Mesenchymal stem cell (in vitro differentiated cells and primary cell): ENCODE data around the gene ZNF692.

ENCODE experiments used
- DNase-seq: peaks from one replicate; pipeline ENCODE4 v3.0.0-alpha.2; 2013
- H2AFZ ChIP-seq: one replicate; pipeline ENCODE4 v1.6.1; 2013; ENCODE audit warnings: low read depth, mild to moderate bottlenecking, control low read depth, inconsistent platforms, low read length, moderate library complexity
- H2AK5ac ChIP-seq: 2 replicates; pipeline ENCODE4 v1.6.1; 2013; ENCODE audit warnings: low read length, moderate library complexity, mild to moderate bottlenecking, inconsistent platforms; ENCODE audit not compliant: severe bottlenecking
- H2BK120ac ChIP-seq: one replicate; pipeline ENCODE4 v1.6.1; 2013; ENCODE audit warnings: low read depth, mild to moderate bottlenecking, inconsistent platforms, low read length, moderate library complexity
- H2BK12ac ChIP-seq, 2 experiments: one replicate each; pipeline ENCODE4 v1.6.1; 2013; ENCODE audit warnings: inconsistent platforms in 2 of 2, low read length in 2 of 2, mild to moderate bottlenecking in 2 of 2, moderate library complexity in 2 of 2, control low read depth in 1 of 2
- H2BK15ac ChIP-seq: one replicate; pipeline ENCODE4 v1.6.1; 2013; ENCODE audit warnings: mild to moderate bottlenecking, low read depth, inconsistent platforms; ENCODE audit not compliant: poor library complexity, severe bottlenecking
- H2BK5ac ChIP-seq: 2 replicates; pipeline ENCODE4 v1.6.1; 2013; ENCODE audit warnings: low read depth, mild to moderate bottlenecking, low read length, control low read depth, inconsistent platforms; ENCODE audit not compliant: poor library complexity, severe bottlenecking
- H3K14ac ChIP-seq, 2 experiments: one replicate each; pipeline ENCODE4 v1.6.1; 2013; ENCODE audit warnings: inconsistent platforms in 2 of 2, low read length in 2 of 2, control low read depth in 1 of 2, mild to moderate bottlenecking in 1 of 2, moderate library complexity in 1 of 2
- H3K18ac ChIP-seq, 2 experiments: one replicate each; pipeline ENCODE4 v1.6.1; 2013; ENCODE audit warnings: inconsistent platforms in 2 of 2, low read length in 2 of 2, control low read depth in 1 of 2, low read depth in 1 of 2, mild to moderate bottlenecking in 1 of 2
- H3K23ac ChIP-seq, 2 experiments: one replicate each; pipeline ENCODE4 v1.6.1; 2013; ENCODE audit warnings: inconsistent platforms in 2 of 2, low read length in 2 of 2, mild to moderate bottlenecking in 2 of 2, moderate library complexity in 2 of 2, control low read depth in 1 of 2
- H3K27ac ChIP-seq: 2 replicates; pipeline ENCODE4 v1.5.1; 2013; ENCODE audit warnings: mild to moderate bottlenecking, moderate library complexity, low read length, control low read depth, inconsistent platforms; ENCODE audit not compliant: poor library complexity, severe bottlenecking
- H3K27me3 ChIP-seq, 2 experiments: 2 replicates each; pipeline versions ENCODE4 v1.6.1 to v1.7.0; 2013; ENCODE audit warnings: low read length in 2 of 2, mild to moderate bottlenecking in 2 of 2, moderate library complexity in 2 of 2, control low read depth in 1 of 2, inconsistent platforms in 1 of 2; ENCODE audit not compliant: control insufficient read depth in 1 of 2, insufficient read depth in 1 of 2
- H3K36me3 ChIP-seq, 2 experiments: 2 replicates each; pipeline versions ENCODE4 v1.6.1 to v1.7.0; 2013; ENCODE audit warnings: low read length in 2 of 2, control low read depth in 1 of 2, inconsistent platforms in 1 of 2, low read depth in 1 of 2, mild to moderate bottlenecking in 1 of 2; ENCODE audit not compliant: insufficient read depth in 2 of 2, control insufficient read depth in 1 of 2
- H3K4ac ChIP-seq, 2 experiments: one replicate each; pipeline ENCODE4 v1.6.1; 2013; ENCODE audit warnings: inconsistent platforms in 2 of 2, low read length in 2 of 2, mild to moderate bottlenecking in 2 of 2, moderate library complexity in 2 of 2, control low read depth in 1 of 2, low read depth in 1 of 2
- H3K4me1 ChIP-seq: 2 replicates; pipeline ENCODE4 v1.6.1; 2013; ENCODE audit warnings: low read depth, low read length, control low read depth; ENCODE audit not compliant: control insufficient read depth, insufficient read depth
- H3K4me2 ChIP-seq: 2 replicates; pipeline ENCODE4 v1.6.1; 2013; ENCODE audit warnings: low read length, mild to moderate bottlenecking, inconsistent platforms; ENCODE audit not compliant: poor library complexity, severe bottlenecking
- H3K4me3 ChIP-seq, 2 experiments: 2 replicates each; pipeline versions ENCODE4 v1.5.1 to v1.7.0; 2013; ENCODE audit warnings: low read length in 2 of 2, mild to moderate bottlenecking in 2 of 2, control low read depth in 1 of 2, low read depth in 1 of 2; ENCODE audit not compliant: insufficient read depth in 1 of 2
- H3K79me1 ChIP-seq: replicated peaks from 2 replicates; pipeline ENCODE4 v1.6.1; 2013; ENCODE audit warnings: mild to moderate bottlenecking, control low read depth, low read length, inconsistent platforms; ENCODE audit not compliant: poor library complexity, severe bottlenecking
- H3K9ac ChIP-seq: 2 replicates; pipeline ENCODE4 v1.7.0; 2013; ENCODE audit warnings: mild to moderate bottlenecking, low read length, moderate library complexity
- H3K9me3 ChIP-seq: 2 replicates; pipeline ENCODE4 v1.7.0; 2013; ENCODE audit warnings: mild to moderate bottlenecking, low read length; ENCODE audit not compliant: control insufficient read depth
- H4K8ac ChIP-seq: one replicate; pipeline ENCODE4 v1.6.1; 2013; ENCODE audit warnings: inconsistent platforms, mild to moderate bottlenecking, low read length, moderate library complexity
- H4K91ac ChIP-seq: one replicate; pipeline ENCODE4 v1.6.1; 2013; ENCODE audit warnings: mild to moderate bottlenecking, low read length, inconsistent platforms
- WGBS: methylation state at CpG from one replicate; pipeline ENCODE4 v1.1.7; 2013; ENCODE audit warnings: mixed read lengths; 5-methylcytosine and 5-hydroxymethylcytosine counted together

The ZNF692 gene

DNA sequence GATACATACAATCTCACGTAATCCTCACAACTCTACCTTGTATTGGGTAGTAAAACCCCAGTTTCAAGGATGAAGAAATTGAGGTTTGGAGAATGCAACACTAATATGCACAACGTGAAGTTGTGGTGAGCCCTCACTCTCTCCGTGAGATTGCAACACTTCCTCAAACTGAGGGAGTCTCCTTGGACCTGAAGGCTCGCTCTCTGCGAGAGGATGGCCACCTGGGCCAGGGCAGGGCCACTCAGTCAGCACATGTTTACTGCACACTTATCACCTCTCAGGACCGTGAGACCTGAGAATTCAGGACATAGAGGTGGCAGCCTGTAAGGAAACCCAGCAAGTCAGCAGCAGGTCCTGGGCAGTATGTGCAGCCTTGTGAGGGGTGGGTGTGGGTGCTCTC is 41.8 kb downstream of the ZNF692 start:
- Histone ChIP-seq H2AK5ac (no peak overlapping the region), H3K18ac (no peak overlapping the region), H3K27ac (no peak overlapping the region), H3K79me1 (peaks cover 35% of the 10 kb centered on the region), H3K4me1 (peaks cover 22% of the 10 kb centered on the region), H4K8ac (no peak overlapping the region), H4K91ac (no peak overlapping the region), H3K27me3 (no peaks in the 10 kb centered on the region), H2AFZ (no peak overlapping the region), H2BK15ac (no peak overlapping the region), H3K23ac (no peak overlapping the region), H3K4me2 (no peak overlapping the region), H2BK5ac (no peak overlapping the region), H3K9me3 (no peaks in the 10 kb centered on the region), H3K4me3 (no peak overlapping the region), H3K9ac (no peak overlapping the region), H2BK120ac (no peak overlapping the region), H3K14ac (no peak overlapping the region), H2BK12ac (no peak overlapping the region), H3K4ac (no peak overlapping the region), H3K36me3 (peaks cover 76 to 83% of the 10 kb centered on the region in 2 experiments)
- no peak for DNase-seq
- WGBS = over 99% methylated on average over 6 of the region's 6 CpGs

DNA sequence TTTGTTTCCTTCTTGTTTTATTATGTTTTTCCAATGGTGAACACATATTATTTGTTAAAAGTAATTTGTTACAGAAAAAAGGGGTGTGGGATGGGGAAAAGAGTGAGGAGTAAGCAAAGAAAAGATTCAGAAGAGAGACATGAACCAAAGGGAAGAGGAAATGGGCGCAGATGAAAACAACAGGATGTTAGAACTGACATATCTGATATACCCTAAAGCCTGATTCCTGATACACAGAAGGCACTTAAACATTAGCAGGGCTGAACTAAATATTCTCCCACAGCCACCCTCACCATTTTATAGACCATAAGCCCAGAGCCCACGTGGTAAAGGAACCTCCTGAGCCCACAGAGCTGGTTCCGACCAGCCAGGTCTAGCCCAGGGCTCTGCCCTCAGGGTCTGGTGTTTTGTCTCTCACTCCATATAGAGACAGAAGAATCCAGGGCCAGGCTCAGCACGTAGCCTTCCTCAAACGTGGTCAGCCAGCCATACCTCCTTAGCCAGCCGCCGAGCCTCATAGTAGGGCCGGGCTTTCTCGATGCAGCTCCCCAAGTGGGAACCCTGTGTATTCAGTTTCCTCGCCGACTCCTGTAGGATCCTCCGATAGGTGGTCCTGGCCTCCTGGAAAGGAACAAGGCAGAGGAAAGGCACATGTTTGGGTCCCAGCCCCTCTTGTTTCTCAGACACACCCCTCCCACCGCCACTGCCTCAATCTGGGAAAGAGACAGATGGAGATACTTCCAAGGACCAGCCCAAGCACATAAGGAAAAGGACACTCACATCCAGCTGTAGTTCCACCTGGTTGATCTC is 42.6 kb downstream of the ZNF692 start:
- H2BK15ac ChIP-seq = no peak overlapping the region
- no peak overlapping the region for H4K8ac ChIP-seq
- no peak overlapping the region for H2BK120ac ChIP-seq
- H3K9me3 ChIP-seq = no peaks in the 10 kb centered on the region
- 95% methylated on average over 13 of the region's 13 CpGs for WGBS
- H3K36me3 ChIP-seq = peaks cover 80 to 82% of the 10 kb centered on the region in 2 experiments
- H2BK12ac ChIP-seq = no peak overlapping the region
- H3K79me1 ChIP-seq = peaks cover 34% of the 10 kb centered on the region
- no peak overlapping the region for H2AFZ ChIP-seq
- H3K23ac ChIP-seq = no peak overlapping the region
- no peak overlapping the region for H3K4me3 ChIP-seq
- no peak overlapping the region for H3K14ac ChIP-seq
- no peak overlapping the region for H3K4ac ChIP-seq
- H3K18ac ChIP-seq = no peak overlapping the region
- H3K9ac ChIP-seq = no peak overlapping the region
- H4K91ac ChIP-seq = no peak overlapping the region
- no peak overlapping the region for H3K4me2 ChIP-seq
- H3K4me1 ChIP-seq = peaks cover 15% of the 10 kb centered on the region
- no peak overlapping the region for H3K27ac ChIP-seq
- no peak overlapping the region for H2AK5ac ChIP-seq
- H3K27me3 ChIP-seq = no peaks in the 10 kb centered on the region
- DNase-seq = no peak
- no peak overlapping the region for H2BK5ac ChIP-seq

DNA sequence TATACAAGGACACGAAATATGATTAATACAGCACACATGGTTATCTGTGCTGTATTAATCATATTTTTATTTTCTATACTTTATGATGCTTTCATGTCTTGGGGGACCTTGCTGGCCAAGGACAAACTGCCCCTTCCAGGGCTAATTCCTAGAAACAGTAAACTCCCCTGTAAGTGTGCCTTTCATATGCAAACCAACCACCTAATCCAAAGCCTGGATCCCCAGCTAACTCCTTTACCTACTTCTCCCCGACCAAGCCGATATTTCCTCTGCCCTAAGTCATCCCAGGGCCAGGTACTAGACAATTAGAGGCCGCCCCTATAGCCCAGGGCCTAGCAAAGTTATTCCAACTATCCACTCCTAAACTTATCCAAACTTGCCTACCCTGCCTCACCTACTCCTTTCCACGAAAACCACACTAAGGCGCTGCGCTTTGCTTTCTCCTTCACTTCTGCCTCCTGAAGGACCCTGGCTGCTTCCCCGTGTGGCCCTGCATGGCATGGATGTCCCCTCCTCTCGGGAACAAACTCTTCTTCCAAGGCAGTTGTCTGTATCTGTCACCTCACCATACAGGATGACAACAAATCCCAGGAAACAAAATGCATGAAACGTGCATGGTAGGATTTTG is 43.4 kb downstream of the ZNF692 start:
- Histone ChIP-seq H3K4me2 (no peak overlapping the region), H3K27ac (no peak overlapping the region), H3K23ac (no peak overlapping the region), H2BK15ac (no peak overlapping the region), H4K8ac (no peak overlapping the region), H3K4me3 (no peak overlapping the region), H2BK120ac (no peak overlapping the region), H2AK5ac (no peak overlapping the region), H2BK12ac (no peak overlapping the region), H4K91ac (no peak overlapping the region), H3K4me1 (peaks cover 11% of the 10 kb centered on the region), H3K27me3 (no peaks in the 10 kb centered on the region), H3K9ac (no peak overlapping the region), H3K9me3 (no peaks in the 10 kb centered on the region), H2AFZ (no peak overlapping the region), H3K18ac (no peak overlapping the region), H3K4ac (no peak overlapping the region), H3K14ac (no peak overlapping the region), H3K79me1 (peaks cover 34% of the 10 kb centered on the region), H2BK5ac (no peak overlapping the region), H3K36me3 (peaks cover 77 to 80% of the 10 kb centered on the region in 2 experiments)
- DNase-seq = no peak
- WGBS = 98% methylated on average over 7 of the region's 10 CpGs

DNA sequence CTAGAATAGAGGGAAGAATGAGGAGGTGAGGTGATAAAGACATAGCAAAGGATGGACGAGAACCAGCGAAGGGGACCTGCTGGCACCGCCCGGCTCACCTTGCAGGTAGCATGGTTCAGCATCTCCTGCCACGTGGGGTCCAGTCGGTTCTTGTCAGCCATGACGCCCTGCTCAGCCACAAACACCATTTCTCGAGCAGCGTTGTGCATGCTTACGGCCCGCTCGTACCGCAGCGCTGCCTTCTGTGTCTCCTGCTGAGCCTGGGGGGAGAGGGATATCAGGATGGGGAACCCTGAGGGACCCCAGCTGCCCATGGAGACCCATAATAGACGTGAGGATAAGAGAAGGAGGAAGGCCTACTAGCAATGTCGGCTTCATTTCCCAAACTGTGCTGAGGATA is 44.5 kb downstream of the ZNF692 start:
- H2BK120ac ChIP-seq = no peak overlapping the region
- no peak overlapping the region for H3K18ac ChIP-seq
- H2BK15ac ChIP-seq = no peak overlapping the region
- 96% methylated on average over 15 of the region's 16 CpGs for WGBS
- H2BK12ac ChIP-seq = no peak overlapping the region
- H3K27ac ChIP-seq = no peak overlapping the region
- peaks cover 68 to 76% of the 10 kb centered on the region in 2 experiments for H3K36me3 ChIP-seq
- no peak overlapping the region for H2BK5ac ChIP-seq
- H3K27me3 ChIP-seq = no peaks in the 10 kb centered on the region
- peaks cover 6% of the 10 kb centered on the region for H3K4me1 ChIP-seq
- no peak overlapping the region for H3K14ac ChIP-seq
- no peak overlapping the region for H3K4ac ChIP-seq
- no peak overlapping the region for H2AK5ac ChIP-seq
- peaks cover 34% of the 10 kb centered on the region for H3K79me1 ChIP-seq
- no peak overlapping the region for H4K8ac ChIP-seq
- H2AFZ ChIP-seq = no peak overlapping the region
- no peak overlapping the region for H3K23ac ChIP-seq
- no peak overlapping the region for H3K9ac ChIP-seq
- H3K9me3 ChIP-seq = no peaks in the 10 kb centered on the region
- DNase-seq = no peak
- no peak overlapping the region for H3K4me2 ChIP-seq
- no peak overlapping the region for H3K4me3 ChIP-seq
- no peak overlapping the region for H4K91ac ChIP-seq
